Activated CD8-positive, alpha-beta T cell treated with anti-CD3 and anti-CD28 coated beads, Interleukin-2, amount 10 ng/mL, durations not matched to agents 7 days and 5 days (primary cell): ENCODE measurements around the gene GOLGA1. TPM values are rescaled to one million over a fixed set of nuclear protein-coding genes. Genes with fewer than 3 reads are reported as not detected.
"Not testable (repeated sequence)": the region's sequence is repeated elsewhere in the genome, so short reads cannot be mapped to it uniquely, and the experiment has no call there.

ENCODE experiments used
- ATAC-seq: fragments of 150-1000 bp; cut with Tn5 transposase; one replicate; pipeline ENCODE4 v1.10.0; 2021; ENCODE audit warnings: moderate library complexity
- CTCF ChIA-PET: fragments of 350-600 bp; sonication (Branson Sonifier 250); formaldehyde crosslinking; loops from one replicate; lab custom pipeline; 2021; ENCODE audit warnings: antibody characterized with exemption; lab: Charles Lee
- POLR2A ChIA-PET: fragments of 350-600 bp; sonication (Branson Sonifier 250); formaldehyde crosslinking; loops from one replicate; lab custom pipeline; 2021; ENCODE audit warnings: antibody characterized with exemption; lab: Charles Lee
- DNase-seq: peaks from one replicate; pipeline ENCODE4 v3.0.0-alpha.2; 2020
- H3K27ac Mint-ChIP-seq: one replicate; pipeline ENCODE4 v1.8.0; 2021; ENCODE audit warnings: mild to moderate bottlenecking, mixed read lengths
- H3K27me3 Mint-ChIP-seq: one replicate; pipeline ENCODE4 v1.8.0; 2021; ENCODE audit warnings: low read depth, mixed read lengths
- H3K36me3 Mint-ChIP-seq: one replicate; pipeline ENCODE4 v1.8.0; 2021; ENCODE audit warnings: low read depth, mixed read lengths
- H3K4me1 Mint-ChIP-seq: one replicate; pipeline ENCODE4 v1.8.0; 2021; ENCODE audit warnings: low read depth, mixed read lengths
- H3K4me3 Mint-ChIP-seq: one replicate; pipeline ENCODE4 v1.8.0; 2021; ENCODE audit warnings: mild to moderate bottlenecking, mixed read lengths
- H3K9me3 Mint-ChIP-seq: one replicate; pipeline ENCODE4 v1.8.0; 2022; ENCODE audit warnings: mixed read lengths; ENCODE audit not compliant: insufficient read depth
- total RNA-seq, 2 experiments: library from RNA; stranded (reverse); gene quantifications; one replicate each; pipeline ENCODE4 v1.2.3, GENCODE V29; 2021

The GOLGA1 gene
- total RNA-seq, result 10 to 100 TPM; 14.0 to 16.2 TPM

- Mint-ChIP-seq H3K36me3 (peaks cover 25% of the 10 kb centered on the region), H3K4me3 (peak within 1 kb of the TSS; percentile 90), H3K27ac (peak within 1 kb of the TSS; percentile 94), H3K9me3 (no peaks in the 10 kb centered on the region), H3K27me3 (no peaks in the 10 kb centered on the region), H3K4me1 (peaks cover 21% of the 10 kb centered on the region)
- ChIA-PET CTCF (interaction anchor here (1.0 to 1.3 kb wide), 2 partner anchors 8 to 203 kb away, joined by 4 to 6 read pairs; no protein-coding TSS in a partner anchor), POLR2A (interaction anchor here (0.7 to 1.8 kb wide), 14 partner anchors 8 to 300 kb away, joined by 3 to 15 read pairs (median 4); partner anchors contain the start of genes HSPA5 and RPL35)
- DNase-seq (peak; percentile 94), ATAC-seq (peak; percentile 90)
These were observed at the start of gene GOLGA1 for GRCh38 chr9:124940894-124941678. Gene GOLGA1, minus strand, starts transcription at chr9:124941083. Its CDS starts 2,372 bp downstream, at chr9:124938711.

GRCh38 chr9:124983698-124984097, 42.8 kb upstream of the GOLGA1 start:
- Mint-ChIP-seq H3K9me3 (no peaks in the 10 kb centered on the region), H3K4me1 (no peaks in the 10 kb centered on the region), H3K4me3 (no peak overlapping the region), H3K27ac (no peak overlapping the region), H3K36me3 (peaks cover 2% of the 10 kb centered on the region), H3K27me3 (no peaks in the 10 kb centered on the region)
- ATAC-seq (no peak), DNase-seq (no peak)
- ChIA-PET POLR2A (no interaction called here), CTCF (interaction anchor here (0.6 kb wide), 1 partner anchor 17 kb away, joined by 3 read pairs; no protein-coding TSS in a partner anchor)

- ATAC-seq (no peak), DNase-seq (no peak)
- Mint-ChIP-seq H3K9me3 (no peaks in the 10 kb centered on the region), H3K36me3 (peaks cover 2% of the 10 kb centered on the region), H3K27me3 (no peaks in the 10 kb centered on the region), H3K4me1 (peaks cover 2% of the 10 kb centered on the region), H3K27ac (no peak overlapping the region), H3K4me3 (no peak overlapping the region)
- POLR2A ChIA-PET, result no interaction called here
- CTCF ChIA-PET, result no interaction called here
These were observed 39.5 kb upstream of the GOLGA1 start for GRCh38 chr9:124980431-124980830.

DNA sequence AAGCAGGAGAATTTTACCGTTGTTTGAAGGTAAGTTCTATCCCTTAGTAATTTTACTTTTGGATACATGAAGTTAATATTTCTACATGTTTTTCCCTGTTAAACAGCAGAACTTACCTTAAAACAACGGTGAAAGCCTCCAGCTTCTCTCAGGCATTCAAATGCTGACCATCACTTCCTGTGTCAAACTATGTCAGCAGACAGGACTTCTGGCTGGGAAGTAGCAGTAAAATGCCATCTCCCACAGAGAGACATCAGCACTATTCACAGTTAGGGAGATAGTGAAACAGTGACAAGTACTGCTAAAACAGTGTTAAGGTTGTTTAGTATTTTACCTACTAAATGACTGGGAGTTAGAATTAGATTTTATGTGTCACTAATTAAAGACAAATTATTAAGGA, 34.2 kb upstream of the GOLGA1 start:
- CTCF ChIA-PET, result no interaction called here
- DNase-seq, result no peak
- Mint-ChIP-seq H3K36me3 (peaks cover 8% of the 10 kb centered on the region), H3K4me1 (peaks cover 4% of the 10 kb centered on the region), H3K27ac (no peak overlapping the region), H3K9me3 (no peaks in the 10 kb centered on the region), H3K4me3 (no peak overlapping the region), H3K27me3 (no peaks in the 10 kb centered on the region)
- no peak for ATAC-seq
- POLR2A ChIA-PET, result no interaction called here

DNA sequence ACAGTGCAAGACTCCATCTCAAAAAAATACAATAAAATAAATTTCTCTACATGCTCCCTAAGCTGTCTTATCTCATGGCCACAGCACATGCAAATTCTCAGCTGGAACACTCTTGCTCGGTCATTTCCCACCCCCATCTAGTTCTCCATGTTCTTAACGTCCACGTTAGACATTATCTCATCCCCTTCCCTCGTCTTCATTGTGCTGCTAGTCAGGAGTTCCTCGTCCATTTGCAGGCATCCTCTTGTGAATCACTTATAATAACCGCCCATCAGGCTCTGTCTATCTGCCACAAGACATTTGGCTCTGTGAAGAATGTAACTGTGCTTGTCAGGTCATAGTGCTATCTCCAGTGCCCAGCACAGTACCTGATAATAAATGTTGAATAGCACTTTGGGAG, 32.9 kb upstream of the GOLGA1 start:
- ChIA-PET CTCF (no interaction called here), POLR2A (no interaction called here)
- Mint-ChIP-seq H3K9me3 (no peaks in the 10 kb centered on the region), H3K27ac (no peak overlapping the region), H3K36me3 (peaks cover 9% of the 10 kb centered on the region), H3K4me1 (peaks cover 4% of the 10 kb centered on the region), H3K4me3 (no peak overlapping the region), H3K27me3 (no peaks in the 10 kb centered on the region)
- DNase-seq (no peak), ATAC-seq (no peak)

DNA sequence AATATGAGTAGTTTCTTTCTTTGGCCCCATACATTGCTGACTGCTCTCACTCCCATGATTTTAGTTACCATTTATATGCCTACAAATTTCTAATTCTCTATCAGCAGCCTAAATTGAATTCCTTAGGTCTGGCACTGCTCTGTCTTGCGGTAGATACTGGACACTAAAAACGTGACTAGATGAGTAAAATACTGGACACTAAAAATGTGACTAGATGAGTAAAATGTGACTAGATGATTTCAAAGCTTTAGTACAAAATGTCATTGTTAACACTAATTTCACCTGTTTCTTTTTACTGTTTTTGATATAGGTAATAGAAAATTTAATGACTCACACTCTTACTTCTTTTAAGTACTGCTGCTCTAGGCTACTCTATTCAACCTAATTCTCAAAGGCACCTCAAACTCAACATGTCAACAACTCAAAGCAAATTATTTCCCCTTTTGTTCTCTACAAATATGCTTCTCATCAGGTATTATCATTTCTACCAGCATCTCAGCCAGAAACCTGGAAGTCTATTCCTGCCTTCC, 31.4 kb upstream of the GOLGA1 start:
- no peak for ATAC-seq
- ChIA-PET POLR2A (no interaction called here), CTCF (no interaction called here)
- Mint-ChIP-seq H3K36me3 (peaks cover 15% of the 10 kb centered on the region), H3K27me3 (no peaks in the 10 kb centered on the region), H3K9me3 (no peaks in the 10 kb centered on the region), H3K4me1 (peaks cover 4% of the 10 kb centered on the region), H3K4me3 (no peak overlapping the region), H3K27ac (no peak overlapping the region)
- DNase-seq, result no peak

GRCh38 chr9:124969401-124969800, 28.5 kb upstream of the GOLGA1 start:
- Mint-ChIP-seq H3K27me3 (no peaks in the 10 kb centered on the region), H3K27ac (no peak overlapping the region), H3K4me1 (peaks cover 25% of the 10 kb centered on the region), H3K4me3 (no peak overlapping the region), H3K36me3 (peaks cover 16% of the 10 kb centered on the region), H3K9me3 (no peaks in the 10 kb centered on the region)
- DNase-seq, result no peak
- no peak for ATAC-seq
- ChIA-PET POLR2A (interaction anchor here (0.7 kb wide), 1 partner anchor 1017 kb away, joined by 3 read pairs; no protein-coding TSS in a partner anchor), CTCF (no interaction called here)

DNA sequence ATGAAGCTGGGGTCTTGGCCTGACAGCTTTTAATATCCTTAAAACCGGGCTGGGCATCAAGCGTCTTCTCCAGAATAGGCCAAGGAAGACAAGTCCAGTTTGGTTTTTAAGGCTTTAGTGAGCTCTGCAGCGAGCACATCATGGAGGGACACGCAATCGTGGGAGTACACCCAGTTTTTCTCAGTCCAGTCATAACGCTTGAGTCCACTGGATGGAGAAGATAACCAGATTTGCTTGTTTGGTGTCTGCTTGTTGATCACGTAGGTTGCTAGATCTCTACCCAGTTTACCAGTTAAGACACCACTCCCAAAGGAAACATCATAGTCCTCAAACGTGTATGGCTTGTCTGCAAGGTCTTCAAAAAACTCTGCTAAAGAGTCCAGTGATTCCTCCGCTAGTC, 27.4 kb upstream of the GOLGA1 start:
- H3K27me3 Mint-ChIP-seq, result no peaks in the 10 kb centered on the region
- POLR2A ChIA-PET, result interaction anchor here (0.6 to 1.6 kb wide), 2 partner anchors 27 to 458 kb away, joined by 3 to 4 read pairs; no protein-coding TSS in a partner anchor
- no peak overlapping the region for H3K4me3 Mint-ChIP-seq
- DNase-seq (no peak), ATAC-seq (no peak)
- H3K9me3 Mint-ChIP-seq, result no peaks in the 10 kb centered on the region
- no peak overlapping the region for H3K27ac Mint-ChIP-seq
- H3K4me1 Mint-ChIP-seq, result peaks cover 33% of the 10 kb centered on the region
- H3K36me3 Mint-ChIP-seq, result peaks cover 17% of the 10 kb centered on the region
- CTCF ChIA-PET, result no interaction called here

GRCh38 chr9:124965775-124966568, 25.1 kb upstream of the GOLGA1 start:
- Mint-ChIP-seq H3K4me1 (peaks cover 33% of the 10 kb centered on the region), H3K36me3 (peaks cover 16% of the 10 kb centered on the region), H3K27ac (peak overlapping the region; percentile 86), H3K4me3 (peak overlapping the region; percentile 48)
- H3K9me3 Mint-ChIP-seq, H3K27me3 Mint-ChIP-seq: not testable (repeated sequence)
- ATAC-seq (peak; percentile 91), DNase-seq (peak; percentile 59)
- POLR2A ChIA-PET, result interaction anchor here (0.6 to 2.0 kb wide), 3 partner anchors 24 to 296 kb away, joined by 3 to 15 read pairs (median 3); partner anchors contain the start of genes GAPVD1 and GOLGA1
- CTCF ChIA-PET, result interaction anchor here (0.6 to 0.7 kb wide), 3 partner anchors 17 to 178 kb away, joined by 3 read pairs; no protein-coding TSS in a partner anchor

- peaks cover 33% of the 10 kb centered on the region for H3K4me1 Mint-ChIP-seq
- peaks cover 14% of the 10 kb centered on the region for H3K36me3 Mint-ChIP-seq
- ChIA-PET POLR2A (interaction anchor here (1.2 to 2.0 kb wide), 2 partner anchors 23 to 95 kb away, joined by 3 to 15 read pairs; partner anchors contain the start of gene GOLGA1), CTCF (no interaction called here)
- no peak overlapping the region for H3K4me3 Mint-ChIP-seq
- DNase-seq (no peak), ATAC-seq (no peak)
- H3K27ac Mint-ChIP-seq, result peak overlapping the region; percentile 61
- H3K9me3 Mint-ChIP-seq, result no peaks in the 10 kb centered on the region
- H3K27me3 Mint-ChIP-seq, result no peaks in the 10 kb centered on the region
These were observed 23.7 kb upstream of the GOLGA1 start for GRCh38 chr9:124964604-124965003.

DNA sequence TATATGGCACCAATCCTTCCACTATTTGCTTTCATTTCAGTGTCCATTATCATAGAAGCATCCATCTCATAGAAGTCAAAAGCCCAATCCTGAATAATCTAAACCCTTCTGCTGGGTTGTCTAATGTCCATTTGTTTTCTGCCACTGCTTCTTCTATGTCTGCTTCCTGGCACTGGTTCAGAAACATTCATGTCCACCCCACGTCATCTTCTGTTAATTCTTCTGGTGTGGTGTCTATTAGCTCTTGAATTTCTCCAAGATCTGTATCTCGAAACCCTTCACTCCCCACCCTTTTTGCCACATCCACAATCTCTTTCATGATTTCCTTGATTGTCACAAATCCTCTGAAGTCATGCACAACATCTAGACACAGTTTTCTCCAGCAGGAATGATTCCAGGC, 23.2 kb upstream of the GOLGA1 start:
- POLR2A ChIA-PET, result no interaction called here
- Mint-ChIP-seq H3K4me3 (no peak overlapping the region), H3K27ac (no peak overlapping the region), H3K4me1 (peaks cover 33% of the 10 kb centered on the region), H3K9me3 (no peaks in the 10 kb centered on the region), H3K27me3 (no peaks in the 10 kb centered on the region), H3K36me3 (peaks cover 14% of the 10 kb centered on the region)
- CTCF ChIA-PET, result no interaction called here
- no peak for ATAC-seq
- DNase-seq, result no peak
